Adrenal gland (tissue), 5 donors: ENCODE results near the gene FARP1.

Experiments
- CTCF ChIP-seq, 6 experiments: fragments of 450-650 bp in 4 of 6; fragments of 200-600 bp in 2 of 6; sonication (generic) in 1 of 6; IDR thresholded peaks; 1 replicate in 5 of 6; 2 replicates in 1 of 6; pipeline versions ENCODE4 v1.5.1 to v1.8.0; 2016 to 2021; ENCODE audit warnings: antibody characterized with exemption in 6 of 6, mild to moderate bottlenecking in 2 of 6, moderate library complexity in 1 of 6
- POLR2A ChIP-seq, 2 donors: fragments of 450-650 bp; IDR thresholded peaks; one replicate each; pipeline ENCODE4 v1.6.1; 2017; ENCODE audit warnings: antibody characterized with exemption in 2 of 2, mild to moderate bottlenecking in 2 of 2, moderate library complexity in 1 of 2
- donor health status: DM: no; HTN: no; CAD: no.

GRCh38 chr13:98462946-98463345, 320.1 kb downstream of the FARP1 start:
- TF ChIP-seq POLR2A (IDR thresholded peaks at IDR 0.05), result no peak
- no peak for TF ChIP-seq CTCF (IDR thresholded peaks at IDR 0.05)
